ENCODE data around the gene ANKRD45. TPM values are rescaled to one million over a fixed set of nuclear protein-coding genes. Genes with fewer than 3 reads are reported as not detected.
A peak's percentile ranks its signal among the peaks of the same experiment; 100 is the strongest.
"Not testable (repeated sequence)": the region's sequence is repeated elsewhere in the genome, so short reads cannot be mapped to it uniquely, and the experiment has no call there.

The ANKRD45 gene
- total and polyA plus RNA-seq, 3 experiments from 2014 or later: not detected

GRCh38 chr1:173639102-173639501, 30.5 kb downstream of the ANKRD45 start:
- H3K27me3 ChIP-seq (ENCODE audit: insufficient read depth, low read length, poor library complexity, severe bottlenecking): no peaks in the 10 kb centered on the region
- no peak overlapping the region for H3K4me3 Mint-ChIP-seq
- H3K36me3 ChIP-seq (ENCODE audit: insufficient read depth, low read length): no peaks in the 10 kb centered on the region
- no peak overlapping the region for H3K27ac ChIP-seq (ENCODE audit: low read depth, low read length)
- peaks cover 0 to 4% (median 0%) of the 10 kb centered on the region in 3 donors for H3K36me3 Mint-ChIP-seq
- no peak overlapping the region for H3K4me3 ChIP-seq (ENCODE audit: low read length)
- no peak overlapping the region for H3K27ac Mint-ChIP-seq
- H3K4me1 Mint-ChIP-seq: no peaks in the 10 kb centered on the region
- H3K9me3 Mint-ChIP-seq: peaks cover 3 to 9% (median 8%) of the 10 kb centered on the region in 5 donors
- no peaks in the 10 kb centered on the region for H3K9me3 ChIP-seq (ENCODE audit: low read length)
- POLR2A ChIA-PET: no interaction called here
- CTCF ChIA-PET: no interaction called here
- H3K27me3 Mint-ChIP-seq: peaks cover 0 to 6% of the 10 kb centered on the region in 2 donors
- H3K4me1 ChIP-seq (ENCODE audit: insufficient read depth, low read length): no peaks in the 10 kb centered on the region
- no peak for DNase-seq

GRCh38 chr1:173638043-173639021, 31.3 kb downstream of the ANKRD45 start:
- Mint-ChIP-seq H3K9me3 (peaks cover 3 to 9% (median 8%) of the 10 kb centered on the region in 5 donors), H3K27me3 (peaks cover 0 to 6% of the 10 kb centered on the region in 2 donors), H3K36me3 (peaks cover 0 to 4% (median 0%) of the 10 kb centered on the region in 3 donors), H3K27ac (no peak overlapping the region), H3K4me1 (no peaks in the 10 kb centered on the region), H3K4me3 (no peak overlapping the region)
- Histone ChIP-seq H3K4me1 (ENCODE audit: insufficient read depth, low read length) (no peaks in the 10 kb centered on the region), H3K27ac (ENCODE audit: low read depth, low read length) (no peak overlapping the region), H3K27me3 (ENCODE audit: insufficient read depth, low read length, poor library complexity, severe bottlenecking) (no peaks in the 10 kb centered on the region), H3K9me3 (ENCODE audit: low read length) (no peaks in the 10 kb centered on the region), H3K36me3 (ENCODE audit: insufficient read depth, low read length) (no peaks in the 10 kb centered on the region), H3K4me3 (ENCODE audit: low read length) (no peak overlapping the region)
- no peak for DNase-seq
- CTCF ChIA-PET: no interaction called here
- POLR2A ChIA-PET: no interaction called here

GRCh38 chr1:173637236-173638042, 32.2 kb downstream of the ANKRD45 start:
- H3K4me3 Mint-ChIP-seq; H3K27ac Mint-ChIP-seq; H3K4me3 ChIP-seq (ENCODE audit: low read length); H3K4me1 Mint-ChIP-seq; H3K9me3 ChIP-seq (ENCODE audit: low read length); H3K9me3 Mint-ChIP-seq; H3K27me3 Mint-ChIP-seq; DNase-seq; H3K27me3 ChIP-seq (ENCODE audit: insufficient read depth, low read length, poor library complexity, severe bottlenecking); H3K4me1 ChIP-seq (ENCODE audit: insufficient read depth, low read length); CTCF ChIA-PET; H3K36me3 ChIP-seq (ENCODE audit: insufficient read depth, low read length); H3K27ac ChIP-seq (ENCODE audit: low read depth, low read length); H3K36me3 Mint-ChIP-seq: not testable (repeated sequence)
- POLR2A ChIA-PET: interaction anchor here (0.7 kb wide), 1 partner anchor 892 kb away, joined by 3 read pairs; no protein-coding TSS in a partner anchor

GRCh38 chr1:173635116-173635515, 34.5 kb downstream of the ANKRD45 start, which contains the start of gene TEX50:
TSS of gene TEX50 (plus strand) at chr1:173635338. CDS start at chr1:173635522, 184 bp downstream.
- Mint-ChIP-seq H3K36me3 (no peaks in the 10 kb centered on the region), H3K27ac (no peak within 1 kb of the TSS), H3K4me1 (no peaks in the 10 kb centered on the region), H3K4me3 (no peak within 1 kb of the TSS), H3K9me3 (peaks cover 3 to 9% (median 8%) of the 10 kb centered on the region in 5 donors), H3K27me3 (peaks cover 0 to 5% of the 10 kb centered on the region in 2 donors)
- Histone ChIP-seq H3K27me3 (ENCODE audit: insufficient read depth, low read length, poor library complexity, severe bottlenecking) (no peaks in the 10 kb centered on the region), H3K4me1 (ENCODE audit: insufficient read depth, low read length) (no peaks in the 10 kb centered on the region), H3K27ac (ENCODE audit: low read depth, low read length) (no peak within 1 kb of the TSS), H3K4me3 (ENCODE audit: low read length) (no peak within 1 kb of the TSS), H3K9me3 (ENCODE audit: low read length) (no peaks in the 10 kb centered on the region), H3K36me3 (ENCODE audit: insufficient read depth, low read length) (no peaks in the 10 kb centered on the region)
- no peak for DNase-seq
- POLR2A ChIA-PET: no interaction called here
- CTCF ChIA-PET: no interaction called here

- Histone ChIP-seq H3K4me3 (ENCODE audit: low read length) (no peak overlapping the region), H3K27me3 (ENCODE audit: insufficient read depth, low read length, poor library complexity, severe bottlenecking) (no peaks in the 10 kb centered on the region), H3K4me1 (ENCODE audit: insufficient read depth, low read length) (no peaks in the 10 kb centered on the region), H3K9me3 (ENCODE audit: low read length) (no peaks in the 10 kb centered on the region), H3K27ac (ENCODE audit: low read depth, low read length) (no peak overlapping the region), H3K36me3 (ENCODE audit: insufficient read depth, low read length) (no peaks in the 10 kb centered on the region)
- H3K9me3 Mint-ChIP-seq: peaks cover 0 to under 1% (median 0%) of the 10 kb centered on the region in 5 donors
- no peaks in the 10 kb centered on the region for H3K4me1 Mint-ChIP-seq
- ChIA-PET POLR2A (no interaction called here), CTCF (no interaction called here)
- DNase-seq: no peak
- H3K27ac Mint-ChIP-seq: peak overlapping the region in 1 of 8 donors; percentile 12
- H3K4me3 Mint-ChIP-seq: no peak overlapping the region
- no peaks in the 10 kb centered on the region for H3K36me3 Mint-ChIP-seq
- peaks cover 0 to 7% of the 10 kb centered on the region in 2 donors for H3K27me3 Mint-ChIP-seq
These were observed 40.8 kb downstream of the ANKRD45 start for GRCh38 chr1:173628888-173629287.

GRCh38 chr1:173627269-173627668, 42.4 kb downstream of the ANKRD45 start:
- H3K4me3 ChIP-seq (ENCODE audit: low read length): no peak overlapping the region
- H3K4me1 ChIP-seq (ENCODE audit: insufficient read depth, low read length): no peaks in the 10 kb centered on the region
- no peak overlapping the region for H3K27ac ChIP-seq (ENCODE audit: low read depth, low read length)
- no peaks in the 10 kb centered on the region for H3K36me3 ChIP-seq (ENCODE audit: insufficient read depth, low read length)
- peaks cover 0 to 11% of the 10 kb centered on the region in 2 donors for H3K27me3 Mint-ChIP-seq
- DNase-seq: no peak
- no peaks in the 10 kb centered on the region for H3K27me3 ChIP-seq (ENCODE audit: insufficient read depth, low read length, poor library complexity, severe bottlenecking)
- ChIA-PET CTCF (no interaction called here), POLR2A (no interaction called here)
- H3K27ac Mint-ChIP-seq: peak overlapping the region in 1 of 8 donors; percentile 20
- H3K4me1 Mint-ChIP-seq: no peaks in the 10 kb centered on the region
- H3K36me3 Mint-ChIP-seq: peaks cover 0 to 7% (median 0%) of the 10 kb centered on the region in 3 donors
- no peak overlapping the region for H3K4me3 Mint-ChIP-seq
- peaks cover 0 to 7% (median 0%) of the 10 kb centered on the region in 5 donors for H3K9me3 Mint-ChIP-seq
- H3K9me3 ChIP-seq (ENCODE audit: low read length): no peaks in the 10 kb centered on the region

- Histone ChIP-seq H3K9me3 (ENCODE audit: low read length) (no peaks in the 10 kb centered on the region), H3K36me3 (ENCODE audit: insufficient read depth, low read length) (no peaks in the 10 kb centered on the region), H3K4me3 (ENCODE audit: low read length) (no peak overlapping the region), H3K27me3 (ENCODE audit: insufficient read depth, low read length, poor library complexity, severe bottlenecking) (no peaks in the 10 kb centered on the region), H3K4me1 (ENCODE audit: insufficient read depth, low read length) (no peaks in the 10 kb centered on the region), H3K27ac (ENCODE audit: low read depth, low read length) (no peak overlapping the region)
- peak overlapping the region in 2 of 8 donors; percentile 21 to 46 for H3K27ac Mint-ChIP-seq
- no peak for DNase-seq
- ChIA-PET POLR2A (no interaction called here), CTCF (no interaction called here)
- peaks cover 7 to 48% (median 11%) of the 10 kb centered on the region in 3 donors for H3K36me3 Mint-ChIP-seq
- peaks cover 24 to 38% (median 28%) of the 10 kb centered on the region in 5 donors for H3K9me3 Mint-ChIP-seq
- H3K4me3 Mint-ChIP-seq: no peak overlapping the region
- peaks cover 0 to 12% (median 6%) of the 10 kb centered on the region in 3 donors for H3K4me1 Mint-ChIP-seq
- peaks cover 16 to 35% of the 10 kb centered on the region in 2 donors for H3K27me3 Mint-ChIP-seq
These were observed 52.8 kb downstream of the ANKRD45 start for GRCh38 chr1:173616859-173617258.

- H3K27ac ChIP-seq (ENCODE audit: low read depth, low read length); H3K27ac Mint-ChIP-seq; H3K27me3 ChIP-seq (ENCODE audit: insufficient read depth, low read length, poor library complexity, severe bottlenecking); H3K36me3 ChIP-seq (ENCODE audit: insufficient read depth, low read length); H3K4me3 ChIP-seq (ENCODE audit: low read length); POLR2A ChIA-PET; H3K9me3 ChIP-seq (ENCODE audit: low read length); CTCF ChIA-PET; H3K4me3 Mint-ChIP-seq; H3K4me1 ChIP-seq (ENCODE audit: insufficient read depth, low read length): not testable (repeated sequence)
- H3K36me3 Mint-ChIP-seq: peaks cover 0 to 26% (median 0%) of the 10 kb centered on the region in 3 donors
- peaks cover 7 to 13% of the 10 kb centered on the region in 2 donors for H3K27me3 Mint-ChIP-seq
- peaks cover 0 to 12% (median 6%) of the 10 kb centered on the region in 3 donors for H3K4me1 Mint-ChIP-seq
- peaks cover 5 to 14% (median 6%) of the 10 kb centered on the region in 5 donors for H3K9me3 Mint-ChIP-seq
- DNase-seq: peak in 1 of 5 donors; percentile 42
These were observed 56.6 kb downstream of the ANKRD45 start for GRCh38 chr1:173613086-173613485.
